ENCODE data around the gene INO80B. TPM values are rescaled to one million over a fixed set of nuclear protein-coding genes. Genes with fewer than 3 reads are reported as not detected.

INO80B gene
- polyA plus RNA-seq, 2 of the 4 experiments (the other 2 are of a cell fraction) = 19.9 to 74.6 TPM

- no peak for TF ChIP-seq EHF (CRISPR knock-in tag; IDR thresholded peaks at IDR 0.05)
- no peak for TF ChIP-seq FOXS1 (CRISPR knock-in tag; IDR thresholded peaks at IDR 0.05)
- TF ChIP-seq POLR2AphosphoS2 (conservative IDR thresholded peaks at IDR 0.05; ENCODE audit: low read length) = no peak
- TF ChIP-seq KDM5A (IDR thresholded peaks at IDR 0.05) = 0 out of 2 replicates have a peak, but pooled peaks have one; percentile 59
- peak; percentile 65; the same call in 1 of the 2 replicates for TF ChIP-seq PBX3 (IDR thresholded peaks at IDR 0.05)
- no peak for TF ChIP-seq HEYL (CRISPR knock-in tag; IDR thresholded peaks at IDR 0.05)
- TF ChIP-seq ATOH8 (CRISPR knock-in tag; IDR thresholded peaks at IDR 0.05; ENCODE audit: low read depth) = no peak; the same call in 1 of the 2 replicates
- TF ChIP-seq NR3C1 (IDR thresholded peaks at IDR 0.05) = no peak
- no peak for TF ChIP-seq CTCF (IDR thresholded peaks at IDR 0.05)
- TF ChIP-seq FOSB (CRISPR knock-in tag; IDR thresholded peaks at IDR 0.05) = no peak
- TF ChIP-seq ELK1 (IDR thresholded peaks at IDR 0.05; ENCODE audit: low read depth, low read length) = 0 out of 2 replicates have a peak, but pooled peaks have one; percentile 26
- TF ChIP-seq CHD2 (IDR thresholded peaks at IDR 0.05; ENCODE audit: low read length, partially characterized antibody) = peak; percentile 68
- TF ChIP-seq RCOR1 (IDR thresholded peaks at IDR 0.05; ENCODE audit: low read depth, low read length) = no peak
- TF ChIP-seq HDAC2 (IDR thresholded peaks at IDR 0.05) = no peak; the same call in 1 of the 2 replicates
- peak; percentile 44 for TF ChIP-seq SMC3 (IDR thresholded peaks at IDR 0.05)
- TF ChIP-seq MAZ (IDR thresholded peaks at IDR 0.05; ENCODE audit: borderline replicate concordance, low read depth, low read length) = peak; percentile 58; the same call in 1 of the 2 replicates
- TF ChIP-seq HES2 (IDR thresholded peaks at IDR 0.05) = no peak
- no peak for TF ChIP-seq TP53 (CRISPR knock-in tag; IDR thresholded peaks at IDR 0.05)
- no peak for TF ChIP-seq ZSCAN20 (CRISPR knock-in tag; IDR thresholded peaks at IDR 0.05)
- TF ChIP-seq SREBF2 (IDR thresholded peaks at IDR 0.05) = no peak
- TF ChIP-seq MAX (IDR thresholded peaks at IDR 0.05) = peak; percentile 98
- no peak for TF ChIP-seq CBX2 (IDR thresholded peaks at IDR 0.05; ENCODE audit: borderline replicate concordance, low read depth)
- peak; percentile 78 for TF ChIP-seq MAFK (IDR thresholded peaks at IDR 0.05; ENCODE audit: partially characterized antibody)
- TF ChIP-seq E2F6 (IDR thresholded peaks at IDR 0.05; ENCODE audit: borderline replicate concordance, low read depth) = peak; percentile 70
- TF ChIP-seq ZNF302 (CRISPR knock-in tag; IDR thresholded peaks at IDR 0.05) = no peak
Measured at GRCh38 chr2:74454654-74455511, at the start of gene INO80B (continued).
